HL-60 (cell line): ENCODE data around the gene CHD1.

Source experiments
- CTCF ChIP-seq: IDR thresholded peaks from one replicate; pipeline ENCODE4 v1.5.1; 2011; ENCODE audit warnings: low read length, control low read depth, inconsistent platforms; ENCODE audit not compliant: insufficient read depth
- SPI1 ChIP-seq: IDR thresholded peaks from 2 replicates; pipeline ENCODE4 v1.6.1; 2012; ENCODE audit warnings: low read depth, mild to moderate bottlenecking, borderline replicate concordance

GRCh38 chr5:98936948-98937715, 8.3 kb upstream of the CHD1 start:
- TF ChIP-seq SPI1 = no peak
- no peak for TF ChIP-seq CTCF
